B cell (primary cell): ENCODE results near the gene STAT4. TPM values are rescaled to one million over a fixed set of nuclear protein-coding genes. Genes with fewer than 3 reads are reported as not detected.

Experiments
- ATAC-seq: fragments of 200-7000 bp; cut with Tn5 transposase; one replicate; pipeline ENCODE4 v1.10.0; 2021; ENCODE audit warnings: low read depth, mild to moderate bottlenecking, moderate number of reproducible peaks, moderate library complexity
- CTCF ChIA-PET: fragments of 350-600 bp; sonication (Branson Sonifier 250); formaldehyde crosslinking; loops from one replicate; lab custom pipeline; 2021; ENCODE audit warnings: antibody characterized with exemption, inconsistent platforms; lab: Charles Lee
- POLR2A ChIA-PET: fragments of 350-600 bp; sonication (Branson Sonifier 250); formaldehyde crosslinking; loops from one replicate; lab custom pipeline; 2021; ENCODE audit warnings: antibody characterized with exemption; lab: Charles Lee
- DNase-seq: peaks from one replicate; pipeline ENCODE4 v3.0.0; 2013
- H2AFZ ChIP-seq: 2 replicates; pipeline ENCODE4 v1.6.1; 2012; ENCODE audit warnings: mild to moderate bottlenecking, low read depth, low read length; ENCODE audit not compliant: insufficient read depth, poor library complexity, severe bottlenecking
- H3K27ac ChIP-seq, 2 donors: 1 replicate in 1 of 2; 2 replicates in 1 of 2; pipeline ENCODE4 v1.5.1; 2012 to 2013; ENCODE audit warnings: low read length in 2 of 2, mild to moderate bottlenecking in 2 of 2, moderate library complexity in 1 of 2
- H3K27me3 ChIP-seq, 4 experiments: fragments of 200-600 bp in 1 of 4; sonication (generic) in 1 of 4; replicated peaks in 1 of 4; 1 replicate in 2 of 4; 2 replicates in 2 of 4; pipeline versions ENCODE4 v1.6.1 to v1.7.0; 2013 to 2016; ENCODE audit warnings: low read length in 3 of 4, mild to moderate bottlenecking in 2 of 4, mixed read lengths in 1 of 4, moderate library complexity in 1 of 4; ENCODE audit not compliant: insufficient read depth in 4 of 4, control insufficient read depth in 3 of 4; ENCODE audit errors: control extremely low read depth in 1 of 4
- H3K36me3 ChIP-seq, 2 experiments: replicated peaks in 1 of 2; 1 replicate in 1 of 2; 2 replicates in 1 of 2; pipeline versions ENCODE4 v1.6.1 to v1.7.1; 2013; ENCODE audit warnings: low read length in 1 of 2; ENCODE audit not compliant: insufficient read depth in 2 of 2, control insufficient read depth in 1 of 2; ENCODE audit errors: control extremely low read depth in 1 of 2, extremely low read depth in 1 of 2
- H3K4me1 ChIP-seq, 2 donors: fragments of 200-600 bp in 1 of 2; sonication (generic) in 1 of 2; 1 replicate in 1 of 2; 2 replicates in 1 of 2; pipeline versions ENCODE4 v1.5.1 to v1.6.1; 2013 to 2017; ENCODE audit warnings: low read length in 2 of 2; ENCODE audit not compliant: control insufficient read depth in 2 of 2, insufficient read depth in 2 of 2
- H3K4me2 ChIP-seq: replicated peaks from 2 replicates; pipeline ENCODE3; 2012; ENCODE audit warnings: mild to moderate bottlenecking, low read depth, low read length; ENCODE audit not compliant: poor library complexity, severe bottlenecking
- H3K4me3 ChIP-seq, 5 experiments: fragments of 200-600 bp in 1 of 5; sonication (generic) in 1 of 5; 1 replicate in 3 of 5; 2 replicates in 2 of 5; pipeline versions ENCODE4 v1.5.1 to v1.7.0; 2011 to 2016; ENCODE audit warnings: low read length in 4 of 5, mild to moderate bottlenecking in 4 of 5, low read depth in 2 of 5, control low read depth in 1 of 5, moderate library complexity in 1 of 5; ENCODE audit not compliant: insufficient read depth in 1 of 5; ENCODE audit errors: control extremely low read depth in 1 of 5, extremely low read depth in 1 of 5
- H3K79me2 ChIP-seq: fragments of 200-600 bp; sonication (generic); one replicate; pipeline ENCODE4 v1.6.0; 2016; ENCODE audit warnings: low read length; ENCODE audit not compliant: control insufficient read depth, insufficient read depth
- H3K9ac ChIP-seq: fragments of 200-600 bp; sonication (generic); 2 replicates; pipeline ENCODE4 v1.6.1; 2017; ENCODE audit warnings: mild to moderate bottlenecking, low read length, moderate library complexity
- H3K9me3 ChIP-seq, 3 donors: one replicate each; pipeline versions ENCODE4 v1.6.1 to v1.7.1; 2013; ENCODE audit warnings: low read length in 2 of 3; ENCODE audit not compliant: control insufficient read depth in 2 of 3, insufficient read depth in 1 of 3; ENCODE audit errors: control extremely low read depth in 1 of 3
- H4K20me1 ChIP-seq: 2 replicates; pipeline ENCODE4 v1.6.0; 2012; ENCODE audit warnings: mild to moderate bottlenecking, low read length; ENCODE audit not compliant: insufficient read depth, control insufficient read depth, poor library complexity, severe bottlenecking
- H3K27ac Mint-ChIP-seq: one replicate; pipeline ENCODE4 v1.8.0; 2021; ENCODE audit warnings: mixed read lengths
- H3K27me3 Mint-ChIP-seq: one replicate; pipeline ENCODE4 v1.8.0; 2021; ENCODE audit warnings: mixed read lengths
- H3K4me1 Mint-ChIP-seq: one replicate; pipeline ENCODE4 v1.8.0; 2021; ENCODE audit warnings: mixed read lengths
- H3K4me3 Mint-ChIP-seq: one replicate; pipeline ENCODE4 v1.8.0; 2021; ENCODE audit warnings: mixed read lengths
- H3K9me3 Mint-ChIP-seq: one replicate; pipeline ENCODE4 v1.8.0; 2022; ENCODE audit warnings: mixed read lengths; ENCODE audit not compliant: insufficient read depth
- CTCF ChIP-seq: fragments of 200-600 bp; IDR thresholded peaks from one replicate; pipeline ENCODE4 v1.8.0; 2022; ENCODE audit warnings: antibody characterized with exemption, mild to moderate bottlenecking
- EZH2 ChIP-seq: IDR thresholded peaks from 2 replicates; pipeline ENCODE4 v1.6.1; 2012; ENCODE audit warnings: borderline replicate concordance, low read depth, mild to moderate bottlenecking, moderate library complexity, low read length; ENCODE audit not compliant: insufficient read depth, poor library complexity, severe bottlenecking
- WGBS: methylation state at CpG from one replicate; pipeline ENCODE4 v1.1.5; 2013; ENCODE audit warnings: missing lambda C conversion rate; ENCODE audit not compliant: insufficient coverage; 5-methylcytosine and 5-hydroxymethylcytosine counted together
- intact Hi-C: fragments of 100-400 bp; cut with micrococcal nuclease; formaldehyde crosslinking; loops from one replicate; pipeline ENCODE4 v1.10.0; 2022
- polyA plus RNA-seq: library from polyadenylated mRNA; depleted of rRNA; stranded (reverse); fragments of >200 nt; gene quantifications from 2 replicates; pipeline ENCODE4 v1.2.3, GENCODE V29; 2012
- total RNA-seq, 2 donors: library from RNA; stranded (reverse); fragments of 120-200 nt in 1 of 2; gene quantifications; 1 replicate in 1 of 2; 2 replicates in 1 of 2; pipeline versions ENCODE4 v1.2.3 to v1.2.4, GENCODE V29; 2013 to 2022

The STAT4 gene
- total and polyA plus RNA-seq, 2 donors (not counting 1 experiment from before 2014, with no cell fraction given), result 2.0 to 62.1 TPM

GRCh38 chr2:190982262-190983034 lies 168.3 kb downstream of the STAT4 start:
- Mint-ChIP-seq H3K27ac (peak overlapping the region; percentile 43), H3K9me3 (no peaks in the 10 kb centered on the region), H3K27me3 (no peaks in the 10 kb centered on the region), H3K4me1 (peaks cover 19% of the 10 kb centered on the region), H3K4me3 (no peak overlapping the region)
- POLR2A ChIA-PET, result no interaction called here
- no peak overlapping the region for H3K9ac ChIP-seq
- CTCF ChIA-PET, result interaction anchor here (1.4 kb wide), 1 partner anchor 174 kb away, joined by 3 read pairs; no protein-coding TSS in a partner anchor
- H3K4me2 ChIP-seq, result no peak overlapping the region
- H3K27me3 ChIP-seq, result no peaks in the 10 kb centered on the region
- H4K20me1 ChIP-seq, result no peaks in the 10 kb centered on the region
- ATAC-seq (no peak), DNase-seq (no peak)
- peaks cover 12 to 14% of the 10 kb centered on the region in 2 donors for H3K4me1 ChIP-seq
- intact Hi-C loops, result no loop called here
- H3K79me2 ChIP-seq, result no peaks in the 10 kb centered on the region
- no peak overlapping the region for H3K4me3 ChIP-seq
- 88% methylated on average over 5 of the region's 8 CpGs for WGBS
- peaks cover 0 to 4% (median 0%) of the 10 kb centered on the region in 3 donors for H3K9me3 ChIP-seq
- H3K27ac ChIP-seq, result peak overlapping the region in 1 of 2 donors; percentile 75
- TF ChIP-seq CTCF (no peak), EZH2 (no peak)
- H3K36me3 ChIP-seq, result peaks cover 22 to 99% of the 10 kb centered on the region in 2 experiments
- H2AFZ ChIP-seq, result no peak overlapping the region

GRCh38 chr2:190981733-190982132 lies 169.1 kb downstream of the STAT4 start:
- Histone ChIP-seq H3K9me3 (peaks cover 0 to 4% (median 0%) of the 10 kb centered on the region in 3 donors), H3K4me2 (no peak overlapping the region), H3K36me3 (peaks cover 24 to 99% of the 10 kb centered on the region in 2 experiments), H3K27ac (peak overlapping the region in 1 of 2 donors; percentile 75), H3K27me3 (no peaks in the 10 kb centered on the region), H3K4me3 (no peak overlapping the region), H3K4me1 (peaks cover 12 to 14% of the 10 kb centered on the region in 2 donors), H2AFZ (no peak overlapping the region), H3K79me2 (no peaks in the 10 kb centered on the region), H4K20me1 (no peaks in the 10 kb centered on the region), H3K9ac (no peak overlapping the region)
- intact Hi-C loops, result no loop called here
- no peak overlapping the region for H3K4me3 Mint-ChIP-seq
- no peaks in the 10 kb centered on the region for H3K27me3 Mint-ChIP-seq
- no peaks in the 10 kb centered on the region for H3K9me3 Mint-ChIP-seq
- peaks cover 19% of the 10 kb centered on the region for H3K4me1 Mint-ChIP-seq
- ChIA-PET CTCF (interaction anchor here (0.9 to 1.4 kb wide), 2 partner anchors 131 to 174 kb away, joined by 3 read pairs; no protein-coding TSS in a partner anchor), POLR2A (no interaction called here)
- TF ChIP-seq EZH2 (no peak), CTCF (no peak)
- H3K27ac Mint-ChIP-seq, result peak overlapping the region; percentile 66
- ATAC-seq (no peak), DNase-seq (no peak)
- no CpG with 5 or more reads among the region's 1 CpG for WGBS
